ENCODE measurements around the gene SLU7. TPM values are rescaled to one million over a fixed set of nuclear protein-coding genes. Genes with fewer than 3 reads are reported as not detected.

The SLU7 gene
- total RNA-seq, 2 experiments from 2014 or later = 32.2 to 46.2 TPM

- Histone ChIP-seq H3K4me2 (ENCODE audit: low read length) (no peak overlapping the region), H3K9me2 (ENCODE audit: insufficient read depth, low read length) (no peaks in the 10 kb centered on the region), H3K4me3 (ENCODE audit: low read depth, low read length, poor library complexity, severe bottlenecking) (no peak overlapping the region), H3K9me3 (ENCODE audit: low read length) (no peaks in the 10 kb centered on the region), H2AFZ (ENCODE audit: low read length) (no peak overlapping the region), H3K36me3 (ENCODE audit: insufficient read depth, low read length) (no peaks in the 10 kb centered on the region), H3K79me2 (ENCODE audit: insufficient read depth, low read depth, low read length) (no peaks in the 10 kb centered on the region), H4K20me1 (ENCODE audit: insufficient read depth, low read length) (no peaks in the 10 kb centered on the region), H3K4me1 (ENCODE audit: insufficient read depth, low read length, poor library complexity, severe bottlenecking) (no peaks in the 10 kb centered on the region), H3K27ac (ENCODE audit: low read depth, low read length, poor library complexity, severe bottlenecking) (no peak overlapping the region)
- no TSS peak for BruUV-seq (replicated peaks)
- no peak for DNase-seq (ENCODE audit: low spot score)
- ChIA-PET POLR2A (interaction anchor here (1.0 kb wide), 1 partner anchor 25 kb away, joined by 5 read pairs; no protein-coding TSS in a partner anchor), CTCF (ENCODE audit: unreplicated experiment) (no interaction called here)
- TF ChIP-seq CTCF (conservative IDR thresholded peaks at IDR 0.05; ENCODE audit: low read length) (no peak), EZH2phosphoT487 (IDR thresholded peaks at IDR 0.05; ENCODE audit: borderline replicate concordance, low read depth, low read length) (no peak)
- intact Hi-C loops (cut with micrococcal nuclease; ENCODE audit: unreplicated experiment) = no loop called here
Measured at GRCh38 chr5:160376416-160376815, 42.5 kb downstream of the SLU7 start.

DNA sequence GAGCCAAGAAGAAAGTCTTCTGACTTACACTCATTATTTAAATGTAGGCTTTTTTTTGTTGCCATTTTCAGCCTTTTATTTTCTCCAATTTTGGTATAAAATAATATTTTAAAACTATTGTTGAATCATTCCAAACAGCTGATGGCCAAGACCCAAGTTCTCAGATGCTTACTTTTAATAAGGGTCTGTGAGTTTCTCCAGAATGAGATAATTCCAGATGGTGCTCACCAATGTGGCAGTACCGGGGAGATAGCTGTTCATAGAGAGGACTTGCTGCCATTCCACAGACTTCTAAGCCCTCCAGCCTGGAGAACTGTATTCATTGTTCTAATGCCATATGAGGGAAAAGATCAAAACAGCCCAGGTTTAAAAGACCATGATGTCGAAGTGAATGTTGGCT, 43.2 kb downstream of the SLU7 start:
- intact Hi-C loops (cut with micrococcal nuclease; ENCODE audit: unreplicated experiment) = no loop called here
- no peaks in the 10 kb centered on the region for H3K4me1 ChIP-seq (ENCODE audit: insufficient read depth, low read length, poor library complexity, severe bottlenecking)
- POLR2A ChIA-PET = interaction anchor here (0.5 to 1.0 kb wide), 2 partner anchors 24 to 154 kb away, joined by 3 to 5 read pairs; no protein-coding TSS in a partner anchor
- no peaks in the 10 kb centered on the region for H4K20me1 ChIP-seq (ENCODE audit: insufficient read depth, low read length)
- no peak overlapping the region for H2AFZ ChIP-seq (ENCODE audit: low read length)
- BruUV-seq (replicated peaks) = no TSS peak
- H3K36me3 ChIP-seq (ENCODE audit: insufficient read depth, low read length) = no peaks in the 10 kb centered on the region
- H3K9me3 ChIP-seq (ENCODE audit: low read length) = no peaks in the 10 kb centered on the region
- CTCF ChIA-PET (ENCODE audit: unreplicated experiment) = no interaction called here
- H3K4me2 ChIP-seq (ENCODE audit: low read length) = no peak overlapping the region
- TF ChIP-seq EZH2phosphoT487 (IDR thresholded peaks at IDR 0.05; ENCODE audit: borderline replicate concordance, low read depth, low read length) (no peak), CTCF (conservative IDR thresholded peaks at IDR 0.05; ENCODE audit: low read length) (no peak)
- no peak overlapping the region for H3K4me3 ChIP-seq (ENCODE audit: low read depth, low read length, poor library complexity, severe bottlenecking)
- no peak overlapping the region for H3K27ac ChIP-seq (ENCODE audit: low read depth, low read length, poor library complexity, severe bottlenecking)
- no peaks in the 10 kb centered on the region for H3K79me2 ChIP-seq (ENCODE audit: insufficient read depth, low read depth, low read length)
- no peak for DNase-seq (ENCODE audit: low spot score)
- no peaks in the 10 kb centered on the region for H3K9me2 ChIP-seq (ENCODE audit: insufficient read depth, low read length)

GRCh38 chr5:160375166-160375565, 43.7 kb downstream of the SLU7 start:
- ChIA-PET CTCF (ENCODE audit: unreplicated experiment) (no interaction called here), POLR2A (interaction anchor here (0.6 kb wide), 1 partner anchor 279 kb away, joined by 5 read pairs; no protein-coding TSS in a partner anchor)
- H4K20me1 ChIP-seq (ENCODE audit: insufficient read depth, low read length) = no peaks in the 10 kb centered on the region
- H2AFZ ChIP-seq (ENCODE audit: low read length) = no peak overlapping the region
- no peaks in the 10 kb centered on the region for H3K36me3 ChIP-seq (ENCODE audit: insufficient read depth, low read length)
- H3K9me3 ChIP-seq (ENCODE audit: low read length) = no peaks in the 10 kb centered on the region
- no peak overlapping the region for H3K4me2 ChIP-seq (ENCODE audit: low read length)
- H3K4me1 ChIP-seq (ENCODE audit: insufficient read depth, low read length, poor library complexity, severe bottlenecking) = no peaks in the 10 kb centered on the region
- intact Hi-C loops (cut with micrococcal nuclease; ENCODE audit: unreplicated experiment) = no loop called here
- H3K4me3 ChIP-seq (ENCODE audit: low read depth, low read length, poor library complexity, severe bottlenecking) = no peak overlapping the region
- no peak overlapping the region for H3K27ac ChIP-seq (ENCODE audit: low read depth, low read length, poor library complexity, severe bottlenecking)
- no peak for DNase-seq (ENCODE audit: low spot score)
- TF ChIP-seq EZH2phosphoT487 (IDR thresholded peaks at IDR 0.05; ENCODE audit: borderline replicate concordance, low read depth, low read length) = no peak
- no peak for TF ChIP-seq CTCF (conservative IDR thresholded peaks at IDR 0.05; ENCODE audit: low read length)
- BruUV-seq (replicated peaks) = no TSS peak
- H3K9me2 ChIP-seq (ENCODE audit: insufficient read depth, low read length) = no peaks in the 10 kb centered on the region
- no peaks in the 10 kb centered on the region for H3K79me2 ChIP-seq (ENCODE audit: insufficient read depth, low read depth, low read length)

All from OCI-LY7 (cell line).